ENCODE results near the gene FA2H.

FA2H gene

DNA sequence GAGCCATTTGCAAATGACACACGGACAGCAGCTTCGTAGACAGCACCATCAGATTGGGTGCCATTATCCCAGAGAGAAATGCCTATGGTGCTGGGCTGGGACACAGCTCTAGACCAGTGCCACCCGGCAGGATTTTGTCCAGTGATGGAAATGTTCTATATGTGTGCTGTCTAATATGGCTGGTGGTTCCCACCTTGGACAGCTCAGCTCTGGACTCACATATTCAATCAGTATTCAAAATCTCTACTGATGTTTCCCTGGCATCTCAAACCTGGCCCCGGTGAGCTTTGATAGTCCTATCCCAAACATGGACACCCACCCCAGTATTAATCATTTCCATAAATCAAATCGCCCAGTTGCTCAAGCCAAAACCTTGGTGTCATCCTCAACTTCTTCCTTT, 23.0 kb downstream of the FA2H start:
- H2AFZ ChIP-seq (ENCODE audit: low read length), result no peak overlapping the region
- H4K91ac ChIP-seq (ENCODE audit: low read depth, low read length, poor library complexity), result no peak overlapping the region
- no peak overlapping the region for H3K4ac ChIP-seq (ENCODE audit: low read length)
- no peak overlapping the region for H2BK15ac ChIP-seq (ENCODE audit: low read length)
- H4K8ac ChIP-seq (ENCODE audit: low read depth, low read length), result no peak overlapping the region
- H3K4me3 ChIP-seq (ENCODE audit: low read length in 2 of 2), result no peak overlapping the region
- no peak overlapping the region for H3K4me2 ChIP-seq (ENCODE audit: insufficient read depth, low read length, poor library complexity, severe bottlenecking)
- H3K9ac ChIP-seq (ENCODE audit: low read depth, low read length, poor library complexity), result no peak overlapping the region
- H3K18ac ChIP-seq (ENCODE audit: low read length), result no peak overlapping the region
- no peak overlapping the region for H2BK12ac ChIP-seq (ENCODE audit: low read length)
- no peak overlapping the region for H2BK5ac ChIP-seq (ENCODE audit: low read length)
- H3K4me1 ChIP-seq (ENCODE audit: control insufficient read depth in 2 of 2, insufficient read depth in 1 of 2, low read depth in 1 of 2, low read length in 2 of 2), result peaks cover 0 to 10% of the 10 kb centered on the region in 2 donors
- no peaks in the 10 kb centered on the region for H3K79me1 ChIP-seq (ENCODE audit: low read depth, low read length)
- peaks cover 0 to 21% (median 0%) of the 10 kb centered on the region in 3 experiments for H3K27me3 ChIP-seq (ENCODE audit: control insufficient read depth in 3 of 3, insufficient read depth in 3 of 3, low read depth in 1 of 3, low read length in 3 of 3)
- no peak overlapping the region for H3K23ac ChIP-seq (ENCODE audit: low read depth, low read length, poor library complexity)
- no peak for DNase-seq (ENCODE audit: low spot score)
- no peaks in the 10 kb centered on the region for H3K36me3 ChIP-seq (replicated peaks in 1 of 2; ENCODE audit: control insufficient read depth in 2 of 2, insufficient read depth in 2 of 2, low read length in 2 of 2)
- no peak overlapping the region for H3K14ac ChIP-seq (ENCODE audit: low read length)
- H2AK5ac ChIP-seq (ENCODE audit: low read depth, low read length), result no peak overlapping the region
- no CpG with 5 or more reads among the region's 5 CpGs for WGBS, 2 donors (ENCODE audit: extremely low coverage in 2 of 2, insufficient read length in 2 of 2, insufficient replicate concordance in 1 of 2)
- no peaks in the 10 kb centered on the region for H3K9me3 ChIP-seq (replicated peaks in 1 of 2; ENCODE audit: control insufficient read depth in 2 of 2, insufficient read depth in 1 of 2, low read depth in 1 of 2, low read length in 2 of 2)
- H2BK120ac ChIP-seq (ENCODE audit: low read depth, low read length), result no peak overlapping the region
- H3K27ac ChIP-seq (replicated peaks; ENCODE audit: low read length), result no peak overlapping the region

DNA sequence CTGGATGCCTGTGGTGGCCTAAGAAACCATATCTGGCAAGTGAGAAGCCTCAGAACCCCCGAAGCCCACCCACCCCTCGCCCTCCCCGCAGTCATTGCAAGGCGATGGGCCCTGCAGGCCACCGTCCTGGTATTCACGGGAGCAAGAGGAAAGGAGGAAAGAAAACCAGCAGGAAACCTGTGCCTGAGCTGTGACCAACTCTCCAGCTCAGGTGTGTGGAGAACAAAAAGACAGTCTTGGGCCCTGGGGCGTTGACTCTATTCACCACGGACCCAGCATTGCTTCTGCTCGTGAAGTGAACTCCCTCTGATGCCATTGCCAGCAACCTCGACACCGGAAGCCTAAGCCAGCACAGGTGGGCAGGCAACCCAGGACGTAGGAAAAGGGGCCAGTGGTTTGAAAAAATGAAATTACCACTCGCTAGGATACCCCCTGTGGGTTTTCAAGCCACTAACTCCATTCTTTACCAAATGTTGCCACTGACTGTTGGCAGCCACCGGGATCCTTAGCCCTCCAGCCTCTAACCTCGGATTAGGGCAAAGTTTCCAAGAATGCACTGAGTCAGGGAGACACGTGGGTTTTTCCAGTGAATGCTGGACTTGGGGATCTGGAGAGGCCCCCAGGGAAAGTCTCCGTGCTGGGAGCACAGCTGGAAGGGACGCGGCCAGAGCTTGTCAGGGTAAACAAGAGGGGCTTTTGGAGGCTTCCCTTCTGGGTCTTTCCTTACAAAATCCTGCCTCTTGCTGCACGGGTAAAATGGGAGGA, 25.1 kb downstream of the FA2H start:
- H2AK5ac ChIP-seq (ENCODE audit: low read depth, low read length), result peak overlapping the region; percentile 12
- no peak overlapping the region for H4K8ac ChIP-seq (ENCODE audit: low read depth, low read length)
- H3K14ac ChIP-seq (ENCODE audit: low read length), result no peak overlapping the region
- no peaks in the 10 kb centered on the region for H3K9me3 ChIP-seq (replicated peaks in 1 of 2; ENCODE audit: control insufficient read depth in 2 of 2, insufficient read depth in 1 of 2, low read depth in 1 of 2, low read length in 2 of 2)
- no peak overlapping the region for H3K27ac ChIP-seq (replicated peaks; ENCODE audit: low read length)
- H3K4me3 ChIP-seq (ENCODE audit: low read length in 2 of 2), result no peak overlapping the region
- H2BK15ac ChIP-seq (ENCODE audit: low read length), result peak overlapping the region; percentile 23
- H3K79me1 ChIP-seq (ENCODE audit: low read depth, low read length), result no peaks in the 10 kb centered on the region
- H4K91ac ChIP-seq (ENCODE audit: low read depth, low read length, poor library complexity), result no peak overlapping the region
- H3K23ac ChIP-seq (ENCODE audit: low read depth, low read length, poor library complexity), result no peak overlapping the region
- H3K36me3 ChIP-seq (replicated peaks in 1 of 2; ENCODE audit: control insufficient read depth in 2 of 2, insufficient read depth in 2 of 2, low read length in 2 of 2), result no peaks in the 10 kb centered on the region
- no peak overlapping the region for H2BK5ac ChIP-seq (ENCODE audit: low read length)
- no CpG with 5 or more reads among the region's 20 CpGs for WGBS, 2 donors (ENCODE audit: extremely low coverage in 2 of 2, insufficient read length in 2 of 2, insufficient replicate concordance in 1 of 2)
- H3K9ac ChIP-seq (ENCODE audit: low read depth, low read length, poor library complexity), result no peak overlapping the region
- no peak overlapping the region for H2BK120ac ChIP-seq (ENCODE audit: low read depth, low read length)
- peaks cover 0 to 10% of the 10 kb centered on the region in 2 donors for H3K4me1 ChIP-seq (ENCODE audit: control insufficient read depth in 2 of 2, insufficient read depth in 1 of 2, low read depth in 1 of 2, low read length in 2 of 2)
- H3K18ac ChIP-seq (ENCODE audit: low read length), result peak overlapping the region; percentile 21
- no peak overlapping the region for H3K4me2 ChIP-seq (ENCODE audit: insufficient read depth, low read length, poor library complexity, severe bottlenecking)
- H2AFZ ChIP-seq (ENCODE audit: low read length), result peak overlapping the region; percentile 68
- peaks cover 0 to 9% (median 0%) of the 10 kb centered on the region in 3 experiments for H3K27me3 ChIP-seq (ENCODE audit: control insufficient read depth in 3 of 3, insufficient read depth in 3 of 3, low read depth in 1 of 3, low read length in 3 of 3)
- H3K4ac ChIP-seq (ENCODE audit: low read length), result no peak overlapping the region
- no peak for DNase-seq (ENCODE audit: low spot score)
- H2BK12ac ChIP-seq (ENCODE audit: low read length), result no peak overlapping the region

DNA sequence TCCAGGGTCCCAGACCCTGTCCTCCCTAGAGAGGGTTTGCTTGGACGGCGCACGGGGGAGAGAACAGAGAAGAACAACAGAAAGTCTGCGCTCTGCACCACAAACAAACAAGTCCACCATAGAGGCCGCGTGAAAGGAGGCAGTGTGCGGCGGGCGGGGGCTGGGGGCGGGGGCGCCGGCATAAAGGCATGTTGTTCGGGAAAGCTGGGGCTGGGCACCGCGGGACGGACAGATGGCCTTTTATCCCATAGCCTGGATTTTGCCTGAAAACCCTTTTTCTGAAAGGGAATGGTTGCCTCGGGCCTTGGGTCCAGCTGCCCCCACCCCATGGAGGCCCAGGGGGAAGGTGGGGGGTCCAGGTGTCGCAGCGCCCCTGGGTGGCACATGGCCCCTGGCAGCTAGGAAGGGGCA, 26.0 kb downstream of the FA2H start:
- Histone ChIP-seq H3K4me2 (ENCODE audit: insufficient read depth, low read length, poor library complexity, severe bottlenecking) (no peak overlapping the region), H3K27ac (replicated peaks; ENCODE audit: low read length) (no peak overlapping the region), H4K8ac (ENCODE audit: low read depth, low read length) (no peak overlapping the region), H3K4me3 (ENCODE audit: low read length in 2 of 2) (no peak overlapping the region), H3K14ac (ENCODE audit: low read length) (no peak overlapping the region), H2BK12ac (ENCODE audit: low read length) (no peak overlapping the region), H3K9ac (ENCODE audit: low read depth, low read length, poor library complexity) (no peak overlapping the region), H2BK5ac (ENCODE audit: low read length) (no peak overlapping the region), H3K18ac (ENCODE audit: low read length) (peak overlapping the region; percentile 50), H3K79me1 (ENCODE audit: low read depth, low read length) (no peaks in the 10 kb centered on the region), H3K27me3 (ENCODE audit: control insufficient read depth in 3 of 3, insufficient read depth in 3 of 3, low read depth in 1 of 3, low read length in 3 of 3) (peaks cover 0 to 13% (median 0%) of the 10 kb centered on the region in 3 experiments), H2BK120ac (ENCODE audit: low read depth, low read length) (no peak overlapping the region), H3K4me1 (ENCODE audit: control insufficient read depth in 2 of 2, insufficient read depth in 1 of 2, low read depth in 1 of 2, low read length in 2 of 2) (peaks cover 1 to 13% of the 10 kb centered on the region in 2 donors), H2BK15ac (ENCODE audit: low read length) (peak overlapping the region; percentile 23), H3K36me3 (replicated peaks in 1 of 2; ENCODE audit: control insufficient read depth in 2 of 2, insufficient read depth in 2 of 2, low read length in 2 of 2) (no peaks in the 10 kb centered on the region), H3K9me3 (replicated peaks in 1 of 2; ENCODE audit: control insufficient read depth in 2 of 2, insufficient read depth in 1 of 2, low read depth in 1 of 2, low read length in 2 of 2) (no peaks in the 10 kb centered on the region), H2AK5ac (ENCODE audit: low read depth, low read length) (peak overlapping the region; percentile 12), H4K91ac (ENCODE audit: low read depth, low read length, poor library complexity) (no peak overlapping the region), H3K4ac (ENCODE audit: low read length) (no peak overlapping the region), H3K23ac (ENCODE audit: low read depth, low read length, poor library complexity) (peak overlapping the region; percentile 32), H2AFZ (ENCODE audit: low read length) (peak overlapping the region; percentile 45)
- DNase-seq (ENCODE audit: low spot score), result no peak
- no CpG with 5 or more reads among the region's 19 CpGs for WGBS, 2 donors (ENCODE audit: extremely low coverage in 2 of 2, insufficient read length in 2 of 2, insufficient replicate concordance in 1 of 2)

DNA sequence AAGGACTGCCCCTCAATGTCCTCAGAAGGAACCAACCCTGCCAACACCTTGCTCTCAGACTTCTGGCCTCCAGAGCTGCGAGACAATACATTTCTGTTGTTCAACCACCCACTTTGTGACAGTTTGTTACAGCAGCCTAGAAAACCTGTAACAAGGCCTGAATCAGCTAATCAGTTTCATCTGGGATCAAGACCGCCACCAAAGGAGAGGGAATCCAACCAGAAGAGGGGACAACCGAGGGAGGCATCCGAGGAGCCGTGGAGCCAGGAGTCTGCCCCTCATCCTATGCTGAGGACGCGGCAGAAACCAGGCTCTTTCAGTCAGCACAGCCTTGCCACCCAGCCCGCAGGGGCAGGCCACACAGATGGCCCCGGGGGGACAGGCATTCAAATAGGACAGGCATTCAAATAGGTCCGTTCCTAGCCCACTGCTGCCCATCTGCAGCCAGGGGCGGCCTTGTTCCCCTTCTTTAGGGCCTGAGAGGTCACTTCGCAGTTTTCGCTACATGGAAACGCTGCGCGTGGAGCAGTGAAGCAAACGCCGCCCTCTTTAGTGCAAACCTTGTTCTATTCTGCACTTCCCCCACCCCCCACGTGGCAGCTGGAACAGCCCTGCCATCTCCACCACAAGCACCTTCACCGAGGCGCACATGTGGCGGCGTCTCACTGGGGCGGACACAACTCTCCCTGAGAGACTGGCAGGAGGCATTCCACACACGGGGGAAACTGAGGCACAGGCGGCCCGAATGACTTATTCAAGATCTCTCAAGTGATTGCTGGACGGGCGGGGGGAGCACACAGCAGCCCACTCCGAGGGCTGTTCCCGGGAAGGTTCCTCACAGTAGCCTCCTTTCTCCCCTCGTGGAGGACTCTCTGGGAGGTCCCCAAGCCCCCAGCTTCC, 26.7 kb downstream of the FA2H start:
- no peaks in the 10 kb centered on the region for H3K79me1 ChIP-seq (ENCODE audit: low read depth, low read length)
- H2AFZ ChIP-seq (ENCODE audit: low read length), result no peak overlapping the region
- H3K9ac ChIP-seq (ENCODE audit: low read depth, low read length, poor library complexity), result no peak overlapping the region
- DNase-seq (ENCODE audit: low spot score), result no peak
- H3K27ac ChIP-seq (replicated peaks; ENCODE audit: low read length), result no peak overlapping the region
- no peak overlapping the region for H4K8ac ChIP-seq (ENCODE audit: low read depth, low read length)
- peaks cover 2 to 17% of the 10 kb centered on the region in 2 donors for H3K4me1 ChIP-seq (ENCODE audit: control insufficient read depth in 2 of 2, insufficient read depth in 1 of 2, low read depth in 1 of 2, low read length in 2 of 2)
- H2BK12ac ChIP-seq (ENCODE audit: low read length), result no peak overlapping the region
- H3K4ac ChIP-seq (ENCODE audit: low read length), result no peak overlapping the region
- no CpG with 5 or more reads among the region's 32 CpGs for WGBS, 2 donors (ENCODE audit: extremely low coverage in 2 of 2, insufficient read length in 2 of 2, insufficient replicate concordance in 1 of 2)
- no peak overlapping the region for H3K14ac ChIP-seq (ENCODE audit: low read length)
- peak overlapping the region; percentile 1 for H3K18ac ChIP-seq (ENCODE audit: low read length)
- H3K4me3 ChIP-seq (ENCODE audit: low read length in 2 of 2), result peak overlapping the region in 1 of 2 donors; percentile 8
- H4K91ac ChIP-seq (ENCODE audit: low read depth, low read length, poor library complexity), result peak overlapping the region; percentile 18
- no peaks in the 10 kb centered on the region for H3K36me3 ChIP-seq (replicated peaks in 1 of 2; ENCODE audit: control insufficient read depth in 2 of 2, insufficient read depth in 2 of 2, low read length in 2 of 2)
- H3K23ac ChIP-seq (ENCODE audit: low read depth, low read length, poor library complexity), result peak overlapping the region; percentile 32
- peaks cover 0 to 18% (median 0%) of the 10 kb centered on the region in 3 experiments for H3K27me3 ChIP-seq (ENCODE audit: control insufficient read depth in 3 of 3, insufficient read depth in 3 of 3, low read depth in 1 of 3, low read length in 3 of 3)
- H2BK15ac ChIP-seq (ENCODE audit: low read length), result peak overlapping the region; percentile 8
- H2BK5ac ChIP-seq (ENCODE audit: low read length), result no peak overlapping the region
- no peak overlapping the region for H2BK120ac ChIP-seq (ENCODE audit: low read depth, low read length)
- no peak overlapping the region for H3K4me2 ChIP-seq (ENCODE audit: insufficient read depth, low read length, poor library complexity, severe bottlenecking)
- peak overlapping the region; percentile 12 for H2AK5ac ChIP-seq (ENCODE audit: low read depth, low read length)
- H3K9me3 ChIP-seq (replicated peaks in 1 of 2; ENCODE audit: control insufficient read depth in 2 of 2, insufficient read depth in 1 of 2, low read depth in 1 of 2, low read length in 2 of 2), result no peaks in the 10 kb centered on the region

Measured in neuronal stem cell (in vitro differentiated cells).